Gastroesophageal sphincter (tissue), 3 donors: ENCODE results near the gene KLHL29.

Experiments used
- POLR2A ChIP-seq, 2 donors: fragments of 450-650 bp; IDR thresholded peaks; one replicate each; pipeline ENCODE4 v1.6.1; 2017; ENCODE audit warnings: antibody characterized with exemption in 2 of 2, mild to moderate bottlenecking in 2 of 2, moderate library complexity in 1 of 2
- POLR2AphosphoS5 ChIP-seq: sonication (generic); formaldehyde crosslinking; IDR thresholded peaks from one replicate; pipeline ENCODE4 v1.6.1; 2017; ENCODE audit warnings: antibody characterized with exemption
- TF ChIP-seq, protein P1 (sequence below), 4 experiments: fragments of 200-600 bp in 2 of 4; fragments of 450-650 bp in 2 of 4; sonication (generic) in 1 of 4; IDR thresholded peaks; one replicate each; pipeline ENCODE4 v1.5.1; 2017 to 2019; ENCODE audit warnings: antibody characterized with exemption in 4 of 4, mild to moderate bottlenecking in 2 of 4, moderate library complexity in 2 of 4

- TF ChIP-seq, protein P1, sequence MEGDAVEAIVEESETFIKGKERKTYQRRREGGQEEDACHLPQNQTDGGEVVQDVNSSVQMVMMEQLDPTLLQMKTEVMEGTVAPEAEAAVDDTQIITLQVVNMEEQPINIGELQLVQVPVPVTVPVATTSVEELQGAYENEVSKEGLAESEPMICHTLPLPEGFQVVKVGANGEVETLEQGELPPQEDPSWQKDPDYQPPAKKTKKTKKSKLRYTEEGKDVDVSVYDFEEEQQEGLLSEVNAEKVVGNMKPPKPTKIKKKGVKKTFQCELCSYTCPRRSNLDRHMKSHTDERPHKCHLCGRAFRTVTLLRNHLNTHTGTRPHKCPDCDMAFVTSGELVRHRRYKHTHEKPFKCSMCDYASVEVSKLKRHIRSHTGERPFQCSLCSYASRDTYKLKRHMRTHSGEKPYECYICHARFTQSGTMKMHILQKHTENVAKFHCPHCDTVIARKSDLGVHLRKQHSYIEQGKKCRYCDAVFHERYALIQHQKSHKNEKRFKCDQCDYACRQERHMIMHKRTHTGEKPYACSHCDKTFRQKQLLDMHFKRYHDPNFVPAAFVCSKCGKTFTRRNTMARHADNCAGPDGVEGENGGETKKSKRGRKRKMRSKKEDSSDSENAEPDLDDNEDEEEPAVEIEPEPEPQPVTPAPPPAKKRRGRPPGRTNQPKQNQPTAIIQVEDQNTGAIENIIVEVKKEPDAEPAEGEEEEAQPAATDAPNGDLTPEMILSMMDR (IDR thresholded peaks at IDR 0.05) = no peak
- no peak for TF ChIP-seq POLR2A (IDR thresholded peaks at IDR 0.05)
- no peak for TF ChIP-seq POLR2AphosphoS5
Measured at GRCh38 chr2:23694058-23695045, 309.4 kb downstream of the KLHL29 start.
